ENCODE measurements around the gene PEX11A.

GRCh38 chr15:89631902-89632264, 58.7 kb downstream of the PEX11A start:
- TF ChIP-seq CTCF (IDR thresholded peaks at IDR 0.05 in 4 of 5, conservative IDR thresholded peaks at IDR 0.05 in 1 of 5) (no peak), POLR2A (IDR thresholded peaks at IDR 0.05) (no peak)

Measured in gastrocnemius medialis (tissue), 4 donors.